ENCODE data around the gene DLL4. TPM values are rescaled to one million over a fixed set of nuclear protein-coding genes. Genes with fewer than 3 reads are reported as not detected.

DLL4 gene
- total RNA-seq, 1 experiment from 2014 or later = 1.5 TPM

- Histone ChIP-seq H3K27ac (ENCODE audit: low read depth, low read length) (no peak overlapping the region), H3K36me3 (ENCODE audit: control insufficient read depth in 1 of 2, insufficient read depth in 2 of 2, low read length in 2 of 2) (no peaks in the 10 kb centered on the region), H3K4me2 (ENCODE audit: low read length) (no peak overlapping the region), H3K9me3 (ENCODE audit: control insufficient read depth in 1 of 2, insufficient read depth in 1 of 2, low read depth in 1 of 2, low read length in 2 of 2) (no peaks in the 10 kb centered on the region), H3K4me3 (replicated peaks in 1 of 2; ENCODE audit: low read depth in 1 of 2, low read length in 2 of 2) (no peak overlapping the region), H2AFZ (ENCODE audit: low read depth, low read length, poor library complexity, severe bottlenecking) (no peak overlapping the region), H3K4me1 (ENCODE audit: control insufficient read depth in 1 of 2, insufficient read depth in 2 of 2, low read length in 2 of 2) (no peaks in the 10 kb centered on the region), H3K79me2 (ENCODE audit: insufficient read depth, low read length) (no peaks in the 10 kb centered on the region), H4K20me1 (ENCODE audit: insufficient read depth) (no peaks in the 10 kb centered on the region), H3K9ac (ENCODE audit: low read length) (no peak overlapping the region), H3K9me2 (ENCODE audit: insufficient read depth) (no peaks in the 10 kb centered on the region), H3K27me3 (ENCODE audit: insufficient read depth, low read length) (no peaks in the 10 kb centered on the region)
- POLR2A ChIA-PET = interaction anchor here (2.2 kb wide), 1 partner anchor 14 kb away, joined by 8 read pairs; the partner anchor contains the start of gene DLL4
- intact Hi-C loops (cut with micrococcal nuclease) = no loop called here
- RAD21 ChIA-PET (ENCODE audit: low non-redundant PET in 1 of 2, low total read pairs in 2 of 2, uncharacterized antibody in 2 of 2, unreplicated experiment in 2 of 2) = no interaction called here
- no TSS peak for BruUV-seq (replicated peaks)
- DNase-seq (ENCODE audit: low read depth, low spot score) (no peak), ATAC-seq (no peak)
- CTCF ChIA-PET = interaction anchor here (1.9 kb wide), 1 partner anchor 8 kb away, joined by 7 read pairs; no protein-coding TSS in a partner anchor
- TF ChIP-seq RAD21 (IDR thresholded peaks at IDR 0.05; ENCODE audit: low read depth) = peak; percentile 42
- no peak for TF ChIP-seq ZNF274 (IDR thresholded peaks at IDR 0.05; ENCODE audit: low read depth, low read length)
- TF ChIP-seq CTCF (IDR thresholded peaks at IDR 0.05 in 2 of 3, conservative IDR thresholded peaks at IDR 0.05 in 1 of 3; ENCODE audit: borderline replicate concordance in 1 of 3, insufficient read depth in 1 of 3, low read depth in 2 of 3, low read length in 2 of 3) = peak in 1 of 3 experiments; percentile 65; a peak in 1 of 6 replicates
Observed at GRCh38 chr15:40914486-40914885, 14.7 kb upstream of the DLL4 start.

DNA sequence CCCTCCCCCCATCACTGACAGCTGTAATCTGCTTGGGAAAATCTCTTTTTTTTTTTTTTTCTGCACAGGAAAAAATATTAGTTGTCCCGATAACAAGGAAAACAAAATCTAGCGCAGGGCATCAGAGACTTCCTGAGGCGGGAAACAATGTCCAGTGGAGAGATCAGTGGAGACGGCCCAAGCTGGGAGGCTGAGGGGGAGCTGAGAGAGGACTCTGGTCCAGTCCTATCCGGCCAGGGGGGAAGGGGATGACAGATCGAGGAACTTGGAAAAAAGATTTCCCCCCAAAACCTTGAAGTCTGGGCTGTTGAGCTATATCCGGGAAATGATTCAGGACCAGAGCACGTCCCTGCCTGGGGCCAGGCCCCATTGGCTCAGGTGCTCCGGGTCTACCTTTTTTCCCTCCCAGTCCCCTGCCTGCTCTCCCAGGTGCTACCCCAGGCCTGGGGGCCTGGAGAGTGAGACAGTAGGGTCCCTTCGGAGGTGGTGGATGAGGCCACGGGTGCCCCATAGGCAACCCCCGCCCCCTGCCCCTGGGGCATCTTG is 14.0 kb upstream of the DLL4 start:
- Histone ChIP-seq H3K9ac (ENCODE audit: low read length) (no peak overlapping the region), H3K9me2 (ENCODE audit: insufficient read depth) (no peaks in the 10 kb centered on the region), H3K9me3 (ENCODE audit: control insufficient read depth in 1 of 2, insufficient read depth in 1 of 2, low read depth in 1 of 2, low read length in 2 of 2) (no peaks in the 10 kb centered on the region), H4K20me1 (ENCODE audit: insufficient read depth) (no peaks in the 10 kb centered on the region), H2AFZ (ENCODE audit: low read depth, low read length, poor library complexity, severe bottlenecking) (no peak overlapping the region), H3K36me3 (ENCODE audit: control insufficient read depth in 1 of 2, insufficient read depth in 2 of 2, low read length in 2 of 2) (no peaks in the 10 kb centered on the region), H3K4me3 (replicated peaks in 1 of 2; ENCODE audit: low read depth in 1 of 2, low read length in 2 of 2) (no peak overlapping the region), H3K4me1 (ENCODE audit: control insufficient read depth in 1 of 2, insufficient read depth in 2 of 2, low read length in 2 of 2) (no peaks in the 10 kb centered on the region), H3K4me2 (ENCODE audit: low read length) (no peak overlapping the region), H3K27ac (ENCODE audit: low read depth, low read length) (no peak overlapping the region), H3K27me3 (ENCODE audit: insufficient read depth, low read length) (no peaks in the 10 kb centered on the region), H3K79me2 (ENCODE audit: insufficient read depth, low read length) (no peaks in the 10 kb centered on the region)
- DNase-seq (ENCODE audit: low read depth, low spot score) = no peak
- RAD21 ChIA-PET (ENCODE audit: low non-redundant PET in 1 of 2, low total read pairs in 2 of 2, uncharacterized antibody in 2 of 2, unreplicated experiment in 2 of 2) = no interaction called here
- ATAC-seq = no peak
- intact Hi-C loops (cut with micrococcal nuclease) = no loop called here
- POLR2A ChIA-PET = interaction anchor here (1.0 to 2.2 kb wide), 2 partner anchors 9 to 14 kb away, joined by 3 to 8 read pairs; partner anchors contain the start of gene DLL4
- CTCF ChIA-PET = interaction anchor here (1.6 to 1.9 kb wide), 2 partner anchors 9 to 16 kb away, joined by 4 to 7 read pairs; no protein-coding TSS in a partner anchor
- no TSS peak for BruUV-seq (replicated peaks)
- TF ChIP-seq POLR2AphosphoS5 (IDR thresholded peaks at IDR 0.05; ENCODE audit: low read depth, low read length) (no peak), ELF1 (IDR thresholded peaks at IDR 0.05; ENCODE audit: borderline replicate concordance, low read depth) (no peak), POLR2A (IDR thresholded peaks at IDR 0.05; ENCODE audit: borderline replicate concordance, extremely low read depth, insufficient read depth, insufficient read length) (no peak), CBX3 (IDR thresholded peaks at IDR 0.05; ENCODE audit: low read depth) (no peak), EZH2 (IDR thresholded peaks at IDR 0.05) (no peak), SP1 (IDR thresholded peaks at IDR 0.05; ENCODE audit: low read depth) (no peak), CEBPB (IDR thresholded peaks at IDR 0.05; ENCODE audit: low read depth) (no peak), ATF3 (IDR thresholded peaks at IDR 0.05) (no peak), YY1 (IDR thresholded peaks at IDR 0.05; ENCODE audit: extremely low read depth, insufficient replicate concordance, low read depth, low read length) (no peak), JUND (IDR thresholded peaks at IDR 0.05) (no peak), EZH2phosphoT487 (IDR thresholded peaks at IDR 0.05; ENCODE audit: borderline replicate concordance) (no peak), ZNF274 (IDR thresholded peaks at IDR 0.05; ENCODE audit: low read depth, low read length) (no peak), ZBTB33 (IDR thresholded peaks at IDR 0.05; ENCODE audit: extremely low read depth, insufficient replicate concordance, low read length) (no peak), MAX (IDR thresholded peaks at IDR 0.05) (no peak), SRF (IDR thresholded peaks at IDR 0.05; ENCODE audit: low read depth) (no peak)

Measured in HCT116 (cell line).